HG03571 (cell line): ENCODE data around the gene CFHR2.

Experiments used
- ATAC-seq: cut with Tn5 transposase; IDR thresholded peaks from one replicate; pipeline ENCODE4 v1.9.1; 2021; ENCODE audit not compliant: unreplicated experiment

CFHR2 gene

GRCh38 chr1:196997423-196997822, 53.9 kb downstream of the CFHR2 start:
- no peak for ATAC-seq

GRCh38 chr1:197001828-197002227, 58.3 kb downstream of the CFHR2 start:
- no peak for ATAC-seq

GRCh38 chr1:197003132-197003531, 59.6 kb downstream of the CFHR2 start:
- no peak for ATAC-seq

GRCh38 chr1:197008861-197009260, 65.3 kb downstream of the CFHR2 start:
- no peak for ATAC-seq
